Hepatic stellate cell (primary cell): ENCODE results near the gene CNPY3.

Experiments used
- DNase-seq: peaks from one replicate; pipeline ENCODE4 v3.0.0; 2011; ENCODE audit warnings: low spot score

CNPY3 gene

DNA sequence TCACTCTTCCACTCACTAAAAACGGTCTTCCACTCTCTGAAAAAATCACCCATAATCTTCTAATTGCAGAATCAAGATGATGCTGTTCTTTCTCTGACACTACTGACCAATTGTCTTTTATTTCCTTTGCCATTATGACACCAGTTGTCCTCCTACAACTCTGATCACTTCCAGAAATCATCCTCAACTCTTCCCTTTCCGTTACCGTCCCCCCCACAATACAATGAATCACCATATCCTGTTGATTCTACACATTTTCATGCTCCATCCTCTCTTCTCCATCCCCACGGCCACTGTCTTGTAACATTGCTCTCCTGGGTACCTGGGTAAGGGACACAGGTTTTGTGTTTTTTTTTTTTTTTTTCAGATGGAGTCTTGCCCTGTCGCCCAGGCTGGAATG, 52.6 kb downstream of the CNPY3 start:
- DNase-seq: no peak

DNA sequence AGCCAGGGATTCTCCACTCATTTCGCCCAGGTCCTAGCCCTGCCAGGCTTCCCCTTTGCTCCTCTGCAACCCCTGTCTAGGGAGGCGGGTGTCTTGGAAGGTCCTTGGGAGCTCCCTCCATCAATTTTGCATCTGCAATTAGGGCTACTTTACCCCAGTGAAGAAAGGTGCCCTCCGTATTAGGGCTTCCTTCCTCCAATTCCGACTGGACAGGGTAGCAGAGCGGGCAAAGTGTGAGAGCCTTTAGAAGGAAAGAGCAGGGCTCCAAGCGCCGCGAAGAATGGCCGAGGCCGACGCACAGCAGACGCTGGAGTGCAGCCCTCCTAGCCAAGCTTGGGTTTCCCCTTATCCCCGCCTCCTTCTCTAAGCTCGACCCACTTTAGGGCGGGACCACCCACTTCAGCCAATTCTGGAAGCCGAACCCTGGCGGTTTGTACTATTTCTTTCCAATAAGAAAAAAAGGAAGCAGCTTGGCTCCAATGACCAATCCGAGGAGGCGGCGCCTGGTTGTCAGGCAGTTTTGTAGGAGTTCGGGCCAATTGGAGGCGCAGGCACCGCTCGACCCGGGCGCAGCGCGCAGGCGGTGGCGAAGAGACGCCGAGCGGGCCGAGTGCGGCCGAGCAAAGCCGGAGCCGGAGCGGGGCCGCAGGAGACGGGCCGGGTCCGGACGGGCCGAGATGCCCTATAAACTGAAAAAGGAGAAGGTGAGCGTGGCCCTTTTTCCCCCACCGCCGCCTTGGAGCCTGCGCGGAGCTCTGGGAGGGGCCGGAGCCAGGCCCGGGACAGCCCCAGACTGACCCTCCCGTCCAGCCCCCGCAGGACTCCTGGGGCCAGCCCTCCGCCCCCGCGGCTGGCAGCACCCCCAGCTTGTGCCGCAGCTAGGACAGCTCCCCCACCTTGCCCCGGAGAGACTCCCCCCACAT, 55.0 kb downstream of the CNPY3 start, which contains the start of gene PPP2R5D:
PPP2R5D (plus strand) TSS at position 570 of the 923 bp plus-strand sequence; CDS start at position 678, 108 bp downstream.
- peak; percentile 98 for DNase-seq

DNA sequence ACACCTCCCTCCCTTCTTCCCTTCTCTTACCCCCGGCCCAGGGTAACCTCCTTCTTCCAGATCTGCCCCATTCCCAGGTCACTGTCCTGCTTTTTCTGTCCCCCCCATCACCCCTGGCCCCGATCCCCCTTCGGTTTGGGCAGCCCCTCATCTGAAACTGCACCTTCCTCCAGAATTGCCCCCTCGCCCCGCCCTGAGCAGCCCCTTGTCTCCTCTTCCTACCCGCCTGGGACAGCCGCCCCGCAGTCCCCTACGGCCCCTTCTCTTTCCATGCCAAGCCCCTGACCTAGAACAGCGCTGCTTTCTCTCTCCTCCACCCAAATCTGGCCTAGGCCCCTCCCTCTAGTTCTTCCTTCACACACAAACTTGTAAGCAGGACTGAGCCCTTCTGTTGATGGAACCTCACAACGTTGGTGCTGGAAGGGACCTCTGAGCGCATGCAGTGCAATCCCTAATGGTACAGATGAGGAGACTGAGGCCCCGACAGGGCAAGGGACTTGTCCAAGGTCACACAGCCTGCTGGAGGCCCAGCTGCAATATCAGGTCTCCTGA, 55.7 kb downstream of the CNPY3 start:
- DNase-seq: no peak

DNA sequence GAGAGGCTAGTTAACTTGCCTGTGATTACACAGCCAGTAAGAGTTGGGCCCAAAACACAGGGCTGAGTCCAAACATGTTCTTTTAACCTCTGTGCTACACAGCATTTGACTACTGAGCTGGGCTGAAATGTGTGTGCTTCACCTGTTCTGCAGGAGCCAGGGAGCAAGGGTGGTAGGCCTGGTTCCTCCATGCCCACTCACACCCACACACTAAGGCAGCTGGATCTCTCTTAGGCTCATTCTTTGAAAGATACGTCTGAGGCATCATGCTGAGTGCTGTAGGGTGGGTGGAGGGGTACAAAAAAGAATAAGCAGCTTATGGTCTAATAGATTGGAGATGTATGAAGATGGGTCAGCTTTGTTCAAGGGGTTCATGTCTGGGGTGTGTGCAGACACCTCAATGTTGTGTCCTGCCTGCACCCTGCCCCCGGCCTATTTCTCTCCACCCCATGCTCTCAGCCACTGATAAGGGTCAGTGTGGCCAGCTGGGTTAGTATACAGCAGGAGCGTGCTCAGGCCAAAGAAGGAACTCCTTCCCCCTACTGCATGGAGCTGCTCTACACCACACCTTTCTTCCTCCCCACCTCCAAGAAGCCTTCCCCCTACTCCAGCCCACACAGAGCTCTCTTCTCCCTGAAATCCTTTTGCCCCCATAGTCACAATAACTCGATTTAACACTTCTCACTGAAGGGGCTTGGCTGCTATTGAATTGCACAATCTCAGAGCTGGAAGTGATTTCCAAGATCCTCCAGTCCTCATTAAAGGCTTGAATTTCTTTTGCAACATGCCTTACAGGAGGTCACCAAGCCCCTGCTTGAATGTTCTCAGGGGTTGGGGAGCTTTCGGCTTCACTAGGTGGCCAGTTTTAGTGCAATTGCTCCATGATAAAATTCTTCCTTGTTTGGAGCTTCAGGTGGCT, 58.5 kb downstream of the CNPY3 start:
- no peak for DNase-seq

DNA sequence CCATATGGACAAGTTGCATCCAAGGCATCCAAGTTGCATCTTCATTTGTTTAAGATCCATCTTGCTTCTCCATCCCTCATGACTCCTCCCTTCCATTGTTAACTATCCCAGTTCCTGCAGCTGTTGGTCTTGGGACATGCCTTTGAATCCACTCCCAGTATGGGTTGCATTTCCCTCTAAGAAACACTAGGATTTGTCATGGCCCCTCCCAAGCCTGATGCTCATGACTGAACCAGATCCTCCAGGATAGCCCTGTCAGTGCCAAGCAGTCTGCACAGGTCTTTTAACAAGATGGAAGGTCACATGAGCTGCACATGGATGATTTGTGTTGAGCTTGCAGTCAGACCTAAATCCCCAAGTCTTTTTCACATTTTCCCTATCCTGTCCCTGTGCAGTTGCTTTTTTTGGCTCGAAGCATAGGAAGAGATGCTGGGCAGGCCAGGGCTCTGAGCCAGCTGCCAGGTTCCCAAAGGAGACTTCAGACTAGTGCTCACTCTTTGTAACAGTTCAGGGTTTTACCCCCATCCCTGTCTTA, 59.3 kb downstream of the CNPY3 start:
- peak; percentile 41 for DNase-seq
